ENCODE measurements around the gene PPCS. TPM values are rescaled to one million over a fixed set of nuclear protein-coding genes. Genes with fewer than 3 reads are reported as not detected.
"Not testable (repeated sequence)": the region's sequence is repeated elsewhere in the genome, so short reads cannot be mapped to it uniquely, and the experiment has no call there.

The PPCS gene
- total and polyA plus RNA-seq, 2 of the 8 experiments (the other 6 are each of a cell fraction or from before 2014, with no cell fraction given) = 24.5 to 35.3 TPM

- H3K14ac ChIP-seq (ENCODE audit: insufficient read length); H3K23me2 ChIP-seq (ENCODE audit: low read depth, low read length); H3K79me2 ChIP-seq (ENCODE audit: control insufficient read depth in 1 of 2, insufficient read depth in 2 of 2, low read length in 2 of 2); H3K9ac ChIP-seq (replicated peaks in 1 of 4; ENCODE audit: extremely low read depth in 1 of 4, low read depth in 3 of 4, low read length in 3 of 4); H2BK5ac ChIP-seq (ENCODE audit: low read depth, low read length); H4K20me1 ChIP-seq (replicated peaks in 1 of 2; ENCODE audit: control insufficient read depth in 1 of 2, insufficient read depth in 2 of 2, low read length in 2 of 2); FAIRE-seq; H3K9me3 ChIP-seq (ENCODE audit: insufficient read depth in 2 of 2, low read depth in 1 of 2, low read length in 1 of 2); DNase-seq (ENCODE audit: low read depth in 1 of 2, low spot score in 2 of 2); H3K4me3 ChIP-seq (ENCODE audit: extremely low read depth in 1 of 4, insufficient read depth in 2 of 4, low read depth in 3 of 4, low read length in 4 of 4); H2BK15ac ChIP-seq (ENCODE audit: low read length); H3K4me2 ChIP-seq (ENCODE audit: insufficient read depth in 1 of 2, low read depth in 2 of 2, low read length in 2 of 2); H3K27me3 ChIP-seq (replicated peaks in 1 of 4; ENCODE audit: control insufficient read depth in 3 of 4, extremely low read depth in 1 of 4, insufficient read depth in 3 of 4, low read length in 3 of 4); H2AFZ ChIP-seq (ENCODE audit: low read length); H3K36me3 ChIP-seq (ENCODE audit: control insufficient read depth in 2 of 4, insufficient read depth in 4 of 4, low read length in 3 of 4); H3K56ac ChIP-seq (replicated peaks; ENCODE audit: insufficient read length, low read depth, low read length); H4K8ac ChIP-seq (ENCODE audit: extremely low read depth, insufficient read depth, low read length); H3K18ac ChIP-seq (ENCODE audit: extremely low read depth, low read length); POLR2A ChIA-PET (ENCODE audit: partially characterized antibody); H2AK5ac ChIP-seq (ENCODE audit: low read depth, low read length); H2BK12ac ChIP-seq (ENCODE audit: low read depth, low read length); H4K91ac ChIP-seq (replicated peaks; ENCODE audit: insufficient read length, low read length); H4K5ac ChIP-seq (ENCODE audit: insufficient read length, low read depth, low read length); H3K79me1 ChIP-seq (ENCODE audit: low read depth, low read length); H2BK20ac ChIP-seq (ENCODE audit: low read length); CTCF ChIA-PET (ENCODE audit: partially characterized antibody); H3K4ac ChIP-seq (replicated peaks; ENCODE audit: insufficient read length, low read depth, low read length); H3K4me1 ChIP-seq (replicated peaks in 1 of 4; ENCODE audit: control insufficient read depth in 3 of 4, insufficient read depth in 4 of 4, low read length in 3 of 4); H3K27ac ChIP-seq (ENCODE audit: low read depth, low read length); H2BK120ac ChIP-seq (replicated peaks; ENCODE audit: low read depth, low read length); H3K23ac ChIP-seq (ENCODE audit: insufficient read length): not testable (repeated sequence)
- 85% methylated on average over 4 of the region's 4 CpGs; no CpG with 5 or more reads in 1 of the 2 experiments for WGBS, 2 experiments (ENCODE audit: extremely low coverage in 1 of 2, insufficient coverage in 1 of 2, insufficient read length in 1 of 2, insufficient replicate concordance in 2 of 2, low coverage in 1 of 2, low lambda C conversion rate in 2 of 2, missing lambda C conversion rate in 1 of 2)
Measured at GRCh38 chr1:42477354-42477753, 21.0 kb downstream of the PPCS start.
